CD4-positive, alpha-beta T cell treated with Interleukin-1 beta for 1 hour (primary cell): ENCODE measurements around the gene DNAJC3.
"Not testable (repeated sequence)": the region's sequence is repeated elsewhere in the genome, so short reads cannot be mapped to it uniquely, and the experiment has no call there.

ENCODE experiments used
- DNase-seq, 2 donors: peaks; one replicate each; pipeline ENCODE4 v3.0.0-alpha.2; 2020 to 2022

DNAJC3 gene

GRCh38 chr13:95676762-95677563 is at the start of gene DNAJC3:
Gene DNAJC3, plus strand, starts transcription at chr13:95677139. Its CDS starts 117 bp downstream, at chr13:95677256.
- DNase-seq: peak; percentile 98 to 99

- DNase-seq: no peak
Observed at GRCh38 chr13:95627590-95627989, 49.3 kb upstream of the DNAJC3 start.

- no peak for DNase-seq
Observed at GRCh38 chr13:95628488-95628887, 48.5 kb upstream of the DNAJC3 start.

GRCh38 chr13:95629071-95629470 is 47.9 kb upstream of the DNAJC3 start:
- DNase-seq: no peak

- DNase-seq: no peak
Observed at GRCh38 chr13:95630593-95630992, 46.3 kb upstream of the DNAJC3 start.

- DNase-seq: no peak
Observed at GRCh38 chr13:95636853-95637252, 40.1 kb upstream of the DNAJC3 start.

- no peak for DNase-seq
Observed at GRCh38 chr13:95641291-95642027, 35.5 kb upstream of the DNAJC3 start.

GRCh38 chr13:95642028-95642621 is 34.8 kb upstream of the DNAJC3 start:
- DNase-seq: no peak

GRCh38 chr13:95642999-95643398 is 33.9 kb upstream of the DNAJC3 start:
- no peak for DNase-seq

GRCh38 chr13:95643571-95643935 is 33.4 kb upstream of the DNAJC3 start:
- DNase-seq: no peak

- no peak for DNase-seq
Observed at GRCh38 chr13:95643936-95644598, 32.9 kb upstream of the DNAJC3 start.

- no peak for DNase-seq
Observed at GRCh38 chr13:95644601-95645052, 32.3 kb upstream of the DNAJC3 start, which contains the start of gene DZIP1. Gene DZIP1, minus strand, starts transcription at chr13:95644706. Its CDS starts 2,677 bp downstream, at chr13:95642029.

GRCh38 chr13:95647321-95647720 is 29.6 kb upstream of the DNAJC3 start:
- no peak for DNase-seq

GRCh38 chr13:95650696-95651095 is 26.2 kb upstream of the DNAJC3 start:
- no peak for DNase-seq

- no peak for DNase-seq
Observed at GRCh38 chr13:95652244-95652764, 24.6 kb upstream of the DNAJC3 start.

GRCh38 chr13:95652821-95653220 is 24.1 kb upstream of the DNAJC3 start:
- DNase-seq: no peak

GRCh38 chr13:95656386-95657015 is 20.4 kb upstream of the DNAJC3 start:
- no peak for DNase-seq

GRCh38 chr13:95659500-95659899 is 17.4 kb upstream of the DNAJC3 start:
- no peak for DNase-seq

GRCh38 chr13:95660981-95661581 is 15.9 kb upstream of the DNAJC3 start:
- peak in 1 of 2 donors; percentile 35 for DNase-seq

- not testable (repeated sequence) for DNase-seq
Observed at GRCh38 chr13:95667235-95667634, 9.7 kb upstream of the DNAJC3 start.

GRCh38 chr13:95671597-95671996 is 5.3 kb upstream of the DNAJC3 start:
- DNase-seq: no peak
